Measurements from ENCODE around the gene CX3CL1. TPM values are rescaled to one million over a fixed set of nuclear protein-coding genes. Genes with fewer than 3 reads are reported as not detected.

CX3CL1 gene
- total and polyA plus RNA-seq, 2 of the 13 experiments (the other 11 are each of a cell fraction or from before 2014, with no cell fraction given), result 57.3 to 60.8 TPM

DNA sequence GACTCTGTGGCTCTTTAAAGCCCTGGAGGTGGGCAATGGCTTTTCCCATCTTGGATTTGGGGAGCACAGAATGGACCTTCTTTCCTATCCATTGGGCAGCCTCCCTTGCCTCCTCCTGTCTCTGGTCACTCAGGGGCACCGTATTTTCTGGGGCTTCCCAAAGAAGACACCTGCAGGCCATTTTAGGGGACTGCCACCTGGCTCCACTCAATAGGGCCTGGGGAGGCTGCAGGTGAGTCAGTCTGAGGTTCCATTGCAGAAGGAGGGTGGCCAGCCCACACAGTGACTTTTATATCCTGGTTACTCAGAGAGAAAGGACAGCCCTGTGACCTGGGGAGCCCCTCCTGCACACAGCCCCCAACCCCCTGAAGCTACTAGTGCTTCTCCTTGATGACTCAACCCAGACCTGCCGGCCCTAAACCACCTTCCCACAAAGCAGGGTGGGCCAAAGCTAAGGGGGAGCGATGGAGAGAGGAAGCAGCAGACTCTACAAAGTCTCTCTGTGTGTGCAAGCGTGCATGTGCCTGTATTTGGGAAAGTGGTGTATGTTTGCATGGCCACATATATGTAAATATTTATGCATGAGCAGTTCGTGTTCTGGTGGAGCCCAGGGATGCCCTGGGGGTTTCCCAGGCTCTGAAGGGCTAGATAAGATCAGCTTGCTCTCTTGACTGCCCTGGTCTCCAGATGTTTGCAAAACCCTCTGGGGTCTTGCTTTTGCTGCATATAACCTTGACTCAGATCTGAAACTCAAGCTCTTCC is 5.0 kb downstream of the CX3CL1 start (continued):
- no peak for TF ChIP-seq ARID2 (CRISPR knock-in tag; IDR thresholded peaks at IDR 0.05; ENCODE audit: borderline replicate concordance)
- TF ChIP-seq AKAP8 (CRISPR knock-in tag; IDR thresholded peaks at IDR 0.05), result no peak
- no peak for TF ChIP-seq RORA (CRISPR knock-in tag; IDR thresholded peaks at IDR 0.05)
- TF ChIP-seq PCBP2 (optimal IDR thresholded peaks at IDR 0.05; ENCODE audit: low read depth, low read length, poor library complexity, severe bottlenecking), result no peak
- no peak for TF ChIP-seq KMT2B (CRISPR knock-in tag; IDR thresholded peaks at IDR 0.05)
- TF ChIP-seq, protein P1, sequence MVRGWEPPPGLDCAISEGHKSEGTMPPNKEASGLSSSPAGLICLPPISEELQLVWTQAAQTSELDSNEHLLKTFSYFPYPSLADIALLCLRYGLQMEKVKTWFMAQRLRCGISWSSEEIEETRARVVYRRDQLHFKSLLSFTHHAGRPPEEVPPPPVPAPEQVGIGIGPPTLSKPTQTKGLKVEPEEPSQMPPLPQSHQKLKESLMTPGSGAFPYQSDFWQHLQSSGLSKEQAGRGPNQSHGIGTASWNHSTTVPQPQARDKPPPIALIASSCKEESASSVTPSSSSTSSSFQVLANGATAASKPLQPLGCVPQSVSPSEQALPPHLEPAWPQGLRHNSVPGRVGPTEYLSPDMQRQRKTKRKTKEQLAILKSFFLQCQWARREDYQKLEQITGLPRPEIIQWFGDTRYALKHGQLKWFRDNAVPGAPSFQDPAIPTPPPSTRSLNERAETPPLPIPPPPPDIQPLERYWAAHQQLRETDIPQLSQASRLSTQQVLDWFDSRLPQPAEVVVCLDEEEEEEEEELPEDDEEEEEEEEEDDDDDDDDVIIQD (CRISPR knock-in tag; IDR thresholded peaks at IDR 0.05; ENCODE audit: low read depth), result no peak
- TF ChIP-seq, protein P2, sequence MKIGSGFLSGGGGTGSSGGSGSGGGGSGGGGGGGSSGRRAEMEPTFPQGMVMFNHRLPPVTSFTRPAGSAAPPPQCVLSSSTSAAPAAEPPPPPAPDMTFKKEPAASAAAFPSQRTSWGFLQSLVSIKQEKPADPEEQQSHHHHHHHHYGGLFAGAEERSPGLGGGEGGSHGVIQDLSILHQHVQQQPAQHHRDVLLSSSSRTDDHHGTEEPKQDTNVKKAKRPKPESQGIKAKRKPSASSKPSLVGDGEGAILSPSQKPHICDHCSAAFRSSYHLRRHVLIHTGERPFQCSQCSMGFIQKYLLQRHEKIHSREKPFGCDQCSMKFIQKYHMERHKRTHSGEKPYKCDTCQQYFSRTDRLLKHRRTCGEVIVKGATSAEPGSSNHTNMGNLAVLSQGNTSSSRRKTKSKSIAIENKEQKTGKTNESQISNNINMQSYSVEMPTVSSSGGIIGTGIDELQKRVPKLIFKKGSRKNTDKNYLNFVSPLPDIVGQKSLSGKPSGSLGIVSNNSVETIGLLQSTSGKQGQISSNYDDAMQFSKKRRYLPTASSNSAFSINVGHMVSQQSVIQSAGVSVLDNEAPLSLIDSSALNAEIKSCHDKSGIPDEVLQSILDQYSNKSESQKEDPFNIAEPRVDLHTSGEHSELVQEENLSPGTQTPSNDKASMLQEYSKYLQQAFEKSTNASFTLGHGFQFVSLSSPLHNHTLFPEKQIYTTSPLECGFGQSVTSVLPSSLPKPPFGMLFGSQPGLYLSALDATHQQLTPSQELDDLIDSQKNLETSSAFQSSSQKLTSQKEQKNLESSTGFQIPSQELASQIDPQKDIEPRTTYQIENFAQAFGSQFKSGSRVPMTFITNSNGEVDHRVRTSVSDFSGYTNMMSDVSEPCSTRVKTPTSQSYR (CRISPR knock-in tag; IDR thresholded peaks at IDR 0.05; ENCODE audit: borderline replicate concordance), result 0 out of 2 replicates have a peak, but pooled peaks have one; percentile 21
- TF ChIP-seq ZNF333 (CRISPR knock-in tag; IDR thresholded peaks at IDR 0.05; ENCODE audit: borderline replicate concordance), result no peak
- TF ChIP-seq ZNF143 (CRISPR knock-in tag; IDR thresholded peaks at IDR 0.05), result no peak
- TF ChIP-seq, protein P3, sequence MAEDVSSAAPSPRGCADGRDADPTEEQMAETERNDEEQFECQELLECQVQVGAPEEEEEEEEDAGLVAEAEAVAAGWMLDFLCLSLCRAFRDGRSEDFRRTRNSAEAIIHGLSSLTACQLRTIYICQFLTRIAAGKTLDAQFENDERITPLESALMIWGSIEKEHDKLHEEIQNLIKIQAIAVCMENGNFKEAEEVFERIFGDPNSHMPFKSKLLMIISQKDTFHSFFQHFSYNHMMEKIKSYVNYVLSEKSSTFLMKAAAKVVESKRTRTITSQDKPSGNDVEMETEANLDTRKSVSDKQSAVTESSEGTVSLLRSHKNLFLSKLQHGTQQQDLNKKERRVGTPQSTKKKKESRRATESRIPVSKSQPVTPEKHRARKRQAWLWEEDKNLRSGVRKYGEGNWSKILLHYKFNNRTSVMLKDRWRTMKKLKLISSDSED (CRISPR knock-in tag; IDR thresholded peaks at IDR 0.05), result no peak
- no peak for TF ChIP-seq CCDC6 (CRISPR knock-in tag; IDR thresholded peaks at IDR 0.05)
- no peak for TF ChIP-seq ZMAT3 (CRISPR knock-in tag; conservative IDR thresholded peaks at IDR 0.05)
- TF ChIP-seq, protein P4, sequence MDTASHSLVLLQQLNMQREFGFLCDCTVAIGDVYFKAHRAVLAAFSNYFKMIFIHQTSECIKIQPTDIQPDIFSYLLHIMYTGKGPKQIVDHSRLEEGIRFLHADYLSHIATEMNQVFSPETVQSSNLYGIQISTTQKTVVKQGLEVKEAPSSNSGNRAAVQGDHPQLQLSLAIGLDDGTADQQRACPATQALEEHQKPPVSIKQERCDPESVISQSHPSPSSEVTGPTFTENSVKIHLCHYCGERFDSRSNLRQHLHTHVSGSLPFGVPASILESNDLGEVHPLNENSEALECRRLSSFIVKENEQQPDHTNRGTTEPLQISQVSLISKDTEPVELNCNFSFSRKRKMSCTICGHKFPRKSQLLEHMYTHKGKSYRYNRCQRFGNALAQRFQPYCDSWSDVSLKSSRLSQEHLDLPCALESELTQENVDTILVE (CRISPR knock-in tag; IDR thresholded peaks at IDR 0.05), result 0 out of 2 replicates have a peak, but pooled peaks have one; percentile 45
- TF ChIP-seq, protein P5, sequence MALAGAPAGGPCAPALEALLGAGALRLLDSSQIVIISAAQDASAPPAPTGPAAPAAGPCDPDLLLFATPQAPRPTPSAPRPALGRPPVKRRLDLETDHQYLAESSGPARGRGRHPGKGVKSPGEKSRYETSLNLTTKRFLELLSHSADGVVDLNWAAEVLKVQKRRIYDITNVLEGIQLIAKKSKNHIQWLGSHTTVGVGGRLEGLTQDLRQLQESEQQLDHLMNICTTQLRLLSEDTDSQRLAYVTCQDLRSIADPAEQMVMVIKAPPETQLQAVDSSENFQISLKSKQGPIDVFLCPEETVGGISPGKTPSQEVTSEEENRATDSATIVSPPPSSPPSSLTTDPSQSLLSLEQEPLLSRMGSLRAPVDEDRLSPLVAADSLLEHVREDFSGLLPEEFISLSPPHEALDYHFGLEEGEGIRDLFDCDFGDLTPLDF (CRISPR knock-in tag; IDR thresholded peaks at IDR 0.05), result no peak
- peak; percentile 64 for TF ChIP-seq MED1 (CRISPR knock-in tag; IDR thresholded peaks at IDR 0.05)
- peak; percentile 56; the same call in 1 of the 2 replicates for TF ChIP-seq NRL (CRISPR knock-in tag; IDR thresholded peaks at IDR 0.05; ENCODE audit: borderline replicate concordance)
- no peak for TF ChIP-seq HNF4A (CRISPR knock-in tag; IDR thresholded peaks at IDR 0.05)
- TF ChIP-seq SMARCE1 (IDR thresholded peaks at IDR 0.05; ENCODE audit: borderline replicate concordance), result no peak
- TF ChIP-seq, protein P6, sequence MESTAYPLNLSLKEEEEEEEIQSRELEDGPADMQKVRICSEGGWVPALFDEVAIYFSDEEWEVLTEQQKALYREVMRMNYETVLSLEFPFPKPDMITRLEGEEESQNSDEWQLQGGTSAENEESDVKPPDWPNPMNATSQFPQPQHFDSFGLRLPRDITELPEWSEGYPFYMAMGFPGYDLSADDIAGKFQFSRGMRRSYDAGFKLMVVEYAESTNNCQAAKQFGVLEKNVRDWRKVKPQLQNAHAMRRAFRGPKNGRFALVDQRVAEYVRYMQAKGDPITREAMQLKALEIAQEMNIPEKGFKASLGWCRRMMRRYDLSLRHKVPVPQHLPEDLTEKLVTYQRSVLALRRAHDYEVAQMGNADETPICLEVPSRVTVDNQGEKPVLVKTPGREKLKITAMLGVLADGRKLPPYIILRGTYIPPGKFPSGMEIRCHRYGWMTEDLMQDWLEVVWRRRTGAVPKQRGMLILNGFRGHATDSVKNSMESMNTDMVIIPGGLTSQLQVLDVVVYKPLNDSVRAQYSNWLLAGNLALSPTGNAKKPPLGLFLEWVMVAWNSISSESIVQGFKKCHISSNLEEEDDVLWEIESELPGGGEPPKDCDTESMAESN (CRISPR knock-in tag; conservative IDR thresholded peaks at IDR 0.05), result no peak
- no peak for TF ChIP-seq NR3C1 (CRISPR knock-in tag; IDR thresholded peaks at IDR 0.05)

Measured in HepG2 (cell line).